Esophagus squamous epithelium (tissue), 5 donors: Measurements from ENCODE around the gene OTOG. TPM values are rescaled to one million over a fixed set of nuclear protein-coding genes. Genes with fewer than 3 reads are reported as not detected.

ENCODE experiments used
- DNase-seq: peaks from one replicate; lab custom pipeline; 2025; lab: John Stamatoyannopoulos, UW
- H3K27ac ChIP-seq, 4 donors: fragments of 200-600 bp; sonication (generic); one replicate each; pipeline ENCODE4 v1.5.1; 2016 to 2019; ENCODE audit warnings: mild to moderate bottlenecking in 1 of 4
- H3K27me3 ChIP-seq, 4 donors: fragments of 200-600 bp; sonication (generic); 1 replicate in 3 of 4; 2 replicates in 1 of 4; pipeline versions ENCODE4 v1.5.1 to v1.6.0; 2017 to 2021; ENCODE audit warnings: antibody characterized with exemption in 1 of 4
- H3K36me3 ChIP-seq, 3 donors: fragments of 200-600 bp; sonication (generic); one replicate each; pipeline ENCODE4 v1.5.1; 2016 to 2019
- H3K4me1 ChIP-seq, 3 donors: fragments of 200-600 bp; sonication (generic); one replicate each; pipeline ENCODE4 v1.5.1; 2017 to 2019
- H3K4me3 ChIP-seq, 4 donors: fragments of 200-600 bp; sonication (generic); 1 replicate in 3 of 4; 2 replicates in 1 of 4; pipeline ENCODE4 v1.5.1; 2016 to 2019; ENCODE audit warnings: mild to moderate bottlenecking in 2 of 4, moderate library complexity in 1 of 4
- H3K9me3 ChIP-seq, 3 donors: fragments of 200-600 bp; sonication (generic); one replicate each; pipeline ENCODE4 v1.5.1; 2016 to 2019
- POLR2A ChIP-seq, 4 donors: fragments of 450-650 bp; IDR thresholded peaks; one replicate each; pipeline ENCODE4 v1.6.1; 2017; ENCODE audit warnings: antibody characterized with exemption in 4 of 4, mild to moderate bottlenecking in 4 of 4, moderate library complexity in 3 of 4
- WGBS, 2 donors: methylation state at CpG; one replicate each; pipeline ENCODE4 v1.1.5; 2018; 5-methylcytosine and 5-hydroxymethylcytosine counted together
- intact Hi-C: fragments of 100-400 bp; cut with DNase I; formaldehyde crosslinking; loops from one replicate; pipeline ENCODE4 v1.15.0; 2022
- total RNA-seq, 4 donors: library from RNA; depleted of rRNA; stranded (reverse); fragments of >200 nt; gene quantifications; one replicate each; pipeline ENCODE4 v1.1.0, GENCODE V29; 2016
- TF ChIP-seq, protein P1 (sequence below), 6 experiments: fragments of 450-650 bp in 4 of 6; fragments of 200-600 bp in 2 of 6; sonication (generic) in 2 of 6; IDR thresholded peaks; one replicate each; pipeline ENCODE4 v1.5.1; 2016 to 2019; ENCODE audit warnings: antibody characterized with exemption in 6 of 6, mild to moderate bottlenecking in 4 of 6, moderate library complexity in 4 of 6
- donor health status: DM: yes; HTN: yes; CAD: no.

OTOG gene
- total RNA-seq, 4 donors from 2014 or later, result not detected

DNA sequence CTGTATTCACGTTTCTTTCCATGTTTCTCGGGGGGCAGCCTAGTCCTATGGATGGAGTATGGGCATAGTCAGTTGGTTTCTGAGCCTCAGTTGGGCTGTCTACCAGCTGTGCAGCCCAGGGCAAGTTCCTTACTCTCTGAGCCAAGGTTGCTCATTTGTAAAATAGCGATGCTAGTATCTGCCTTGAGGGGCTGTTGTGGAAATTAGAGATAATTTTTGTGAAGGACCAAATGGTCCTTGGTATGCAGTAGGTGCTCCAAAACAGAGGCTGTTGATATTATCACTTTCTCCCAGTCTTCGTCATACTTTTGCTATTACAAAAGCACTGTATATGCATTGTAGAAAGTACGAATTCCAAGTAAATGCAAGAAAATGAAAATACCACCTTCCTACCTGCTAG is 89.7 kb downstream of the OTOG start:
- no peak overlapping the region for H3K27ac ChIP-seq
- DNase-seq, result no peak
- H3K27me3 ChIP-seq, result peaks cover 0 to 1% (median 0%) of the 10 kb centered on the region in 4 donors
- H3K4me1 ChIP-seq, result no peaks in the 10 kb centered on the region
- intact Hi-C loops, result no loop called here
- H3K4me3 ChIP-seq, result no peak overlapping the region
- TF ChIP-seq, protein P1, sequence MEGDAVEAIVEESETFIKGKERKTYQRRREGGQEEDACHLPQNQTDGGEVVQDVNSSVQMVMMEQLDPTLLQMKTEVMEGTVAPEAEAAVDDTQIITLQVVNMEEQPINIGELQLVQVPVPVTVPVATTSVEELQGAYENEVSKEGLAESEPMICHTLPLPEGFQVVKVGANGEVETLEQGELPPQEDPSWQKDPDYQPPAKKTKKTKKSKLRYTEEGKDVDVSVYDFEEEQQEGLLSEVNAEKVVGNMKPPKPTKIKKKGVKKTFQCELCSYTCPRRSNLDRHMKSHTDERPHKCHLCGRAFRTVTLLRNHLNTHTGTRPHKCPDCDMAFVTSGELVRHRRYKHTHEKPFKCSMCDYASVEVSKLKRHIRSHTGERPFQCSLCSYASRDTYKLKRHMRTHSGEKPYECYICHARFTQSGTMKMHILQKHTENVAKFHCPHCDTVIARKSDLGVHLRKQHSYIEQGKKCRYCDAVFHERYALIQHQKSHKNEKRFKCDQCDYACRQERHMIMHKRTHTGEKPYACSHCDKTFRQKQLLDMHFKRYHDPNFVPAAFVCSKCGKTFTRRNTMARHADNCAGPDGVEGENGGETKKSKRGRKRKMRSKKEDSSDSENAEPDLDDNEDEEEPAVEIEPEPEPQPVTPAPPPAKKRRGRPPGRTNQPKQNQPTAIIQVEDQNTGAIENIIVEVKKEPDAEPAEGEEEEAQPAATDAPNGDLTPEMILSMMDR (IDR thresholded peaks at IDR 0.05), result no peak
- no peak for TF ChIP-seq POLR2A (IDR thresholded peaks at IDR 0.05)
- H3K9me3 ChIP-seq, result no peaks in the 10 kb centered on the region
- 68 to 74% methylated on average over 4 to 5 of the region's 5 CpGs for WGBS, 2 donors
- no peaks in the 10 kb centered on the region for H3K36me3 ChIP-seq

DNA sequence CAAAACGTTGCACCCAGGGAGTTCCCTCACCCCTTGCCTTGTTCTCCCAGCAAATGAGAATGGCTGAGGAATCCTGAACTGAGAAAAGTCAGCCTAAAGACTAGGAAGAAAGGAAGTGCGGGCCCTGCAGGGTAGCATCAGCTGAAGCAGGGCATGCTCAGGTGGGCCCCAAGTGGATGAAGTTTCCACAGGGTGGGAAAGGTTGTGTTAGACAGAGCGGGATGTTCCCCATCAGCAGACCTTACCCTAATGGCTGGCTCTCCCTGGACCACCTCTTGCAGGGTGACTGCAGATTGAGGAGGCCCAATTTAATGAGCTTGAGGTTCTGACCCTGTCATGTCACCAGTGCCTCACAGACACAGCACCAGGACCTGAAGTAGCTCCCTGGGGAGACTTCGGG is 90.8 kb downstream of the OTOG start:
- no peak overlapping the region for H3K4me3 ChIP-seq
- peaks cover 0 to 3% (median 0%) of the 10 kb centered on the region in 4 donors for H3K27me3 ChIP-seq
- intact Hi-C loops, result no loop called here
- H3K4me1 ChIP-seq, result no peaks in the 10 kb centered on the region
- H3K9me3 ChIP-seq, result no peaks in the 10 kb centered on the region
- TF ChIP-seq, protein P1 (IDR thresholded peaks at IDR 0.05), result no peak
- no peak for TF ChIP-seq POLR2A (IDR thresholded peaks at IDR 0.05)
- no peak overlapping the region for H3K27ac ChIP-seq
- 64 to 68% methylated on average over 3 of the region's 4 CpGs for WGBS, 2 donors
- no peak for DNase-seq
- H3K36me3 ChIP-seq, result no peaks in the 10 kb centered on the region

DNA sequence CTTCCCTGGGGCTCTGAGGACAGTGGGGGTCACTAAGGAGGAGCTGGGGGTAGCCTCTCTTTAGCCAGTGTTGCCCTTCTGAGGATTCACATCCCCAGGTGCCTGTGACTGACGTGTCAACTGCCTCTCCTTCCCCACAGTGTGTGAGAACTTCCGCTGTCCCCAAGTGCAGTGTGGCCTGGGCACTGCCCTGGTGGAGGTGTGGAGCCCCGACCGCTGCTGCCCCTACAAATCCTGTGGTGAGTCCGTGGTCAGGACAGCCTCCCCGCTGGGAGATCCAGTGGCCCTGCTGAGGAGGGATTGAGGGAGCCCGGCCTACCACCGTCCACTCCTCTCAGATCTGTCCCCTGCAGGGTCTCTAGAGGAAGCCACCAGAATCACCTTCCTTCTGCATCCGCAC is 91.3 kb downstream of the OTOG start:
- Histone ChIP-seq H3K27me3 (peaks cover 0 to 5% (median 0%) of the 10 kb centered on the region in 4 donors), H3K4me1 (no peaks in the 10 kb centered on the region), H3K4me3 (no peak overlapping the region), H3K9me3 (no peaks in the 10 kb centered on the region), H3K36me3 (no peaks in the 10 kb centered on the region), H3K27ac (no peak overlapping the region)
- WGBS, 2 donors, result 67% methylated on average over 3 of the region's 9 CpGs; no CpG with 5 or more reads in 1 of the 2 donors
- intact Hi-C loops, result no loop called here
- no peak for DNase-seq
- TF ChIP-seq POLR2A (IDR thresholded peaks at IDR 0.05), result no peak
- TF ChIP-seq, protein P1 (IDR thresholded peaks at IDR 0.05), result no peak

DNA sequence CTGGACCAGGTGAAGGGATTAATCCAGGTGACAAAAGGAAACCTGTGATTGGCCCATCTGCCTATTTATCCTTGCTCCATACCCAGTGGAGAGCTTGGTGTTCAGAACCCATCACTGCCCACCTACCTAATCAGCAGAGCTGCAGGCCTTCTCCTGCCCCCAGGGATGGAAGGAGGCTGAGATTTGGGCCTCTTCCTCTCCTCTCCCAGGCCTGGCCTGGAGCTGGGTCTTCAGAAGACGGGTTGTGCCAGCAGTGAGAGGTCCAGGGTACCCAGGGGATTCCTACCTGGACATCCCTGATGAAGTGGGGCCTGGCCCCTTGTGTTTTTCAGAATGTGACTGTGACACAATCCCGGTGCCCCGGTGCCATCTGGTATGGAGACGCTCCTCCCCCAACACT is 92.0 kb downstream of the OTOG start:
- no peak for TF ChIP-seq POLR2A (IDR thresholded peaks at IDR 0.05)
- TF ChIP-seq, protein P1 (IDR thresholded peaks at IDR 0.05), result no peak
- Histone ChIP-seq H3K36me3 (no peaks in the 10 kb centered on the region), H3K27ac (no peak overlapping the region), H3K9me3 (no peaks in the 10 kb centered on the region), H3K4me3 (no peak overlapping the region), H3K4me1 (no peaks in the 10 kb centered on the region), H3K27me3 (peaks cover 0 to 5% (median 0%) of the 10 kb centered on the region in 4 donors)
- WGBS, 2 donors, result 71 to 91% methylated on average over 3 of the region's 4 CpGs
- DNase-seq, result no peak
- intact Hi-C loops, result no loop called here

DNA sequence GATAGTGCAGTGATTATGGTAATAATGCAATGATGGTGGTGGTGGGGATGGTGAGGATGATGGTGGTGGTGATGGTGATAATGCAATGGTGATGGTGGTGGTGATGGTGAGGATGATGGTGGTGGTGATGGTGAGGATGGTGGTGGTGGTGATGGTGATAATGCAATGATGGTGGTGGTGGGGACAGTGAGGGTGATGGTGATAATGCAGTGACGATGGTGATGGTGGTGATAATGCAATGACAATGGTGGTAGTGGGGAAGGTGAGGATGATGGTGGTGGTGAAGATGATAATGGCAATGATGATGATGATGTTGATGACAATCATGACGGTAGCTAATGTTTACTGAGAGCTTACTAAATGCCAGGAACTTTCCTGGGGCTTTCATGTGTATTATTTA is 92.7 kb downstream of the OTOG start:
- DNase-seq, result no peak
- peaks cover 0 to 5% (median 0%) of the 10 kb centered on the region in 4 donors for H3K27me3 ChIP-seq
- TF ChIP-seq, protein P1 (IDR thresholded peaks at IDR 0.05), result no peak
- no peak for TF ChIP-seq POLR2A (IDR thresholded peaks at IDR 0.05)
- H3K9me3 ChIP-seq, result no peaks in the 10 kb centered on the region
- H3K4me3 ChIP-seq, result no peak overlapping the region
- WGBS, 2 donors, result 60 to 69% methylated on average over 2 of the region's 2 CpGs
- no peak overlapping the region for H3K27ac ChIP-seq
- intact Hi-C loops, result no loop called here
- H3K4me1 ChIP-seq, result no peaks in the 10 kb centered on the region
- no peaks in the 10 kb centered on the region for H3K36me3 ChIP-seq
